IMR-90 (cell line): ENCODE results near the gene ALKBH5. TPM values are rescaled to one million over a fixed set of nuclear protein-coding genes. Genes with fewer than 3 reads are reported as not detected.

Source experiments
- ATAC-seq: fragments of 200-7000 bp; cut with Tn5 transposase; 2 replicates; pipeline ENCODE4 v1.9.1; 2020; ENCODE audit warnings: low read depth, mild to moderate bottlenecking, moderate library complexity
- BruUV-seq: library from RNA; stranded (reverse); fragments of 400-500 nt; replicated peaks from 2 replicates; lab custom pipeline; 2021; lab: Mats Ljungman, UMichigan
- CTCF ChIA-PET: fragments of 300-600 bp; formaldehyde crosslinking; extraction: SDS; loops from one replicate; lab custom pipeline; 2021; ENCODE audit warnings: antibody characterized with exemption; lab: Yijun Ruan, JAX
- POLR2A ChIA-PET: fragments of 300-600 bp; sonication (Branson Sonifier 250); formaldehyde crosslinking; loops from one replicate; lab custom pipeline; 2022; ENCODE audit warnings: antibody characterized with exemption; ENCODE audit not compliant: unreplicated experiment; lab: Charles Lee
- DNase-seq: peaks from one replicate; pipeline ENCODE4 v3.0.0; 2013
- H2AFZ ChIP-seq: replicated peaks from 2 replicates; pipeline ENCODE3; 2013; ENCODE audit warnings: low read length, mild to moderate bottlenecking; ENCODE audit not compliant: poor library complexity
- H2AK5ac ChIP-seq: 2 replicates; pipeline ENCODE4 v1.6.1; 2013; ENCODE audit warnings: low read depth, low read length, inconsistent platforms
- H2AK9ac ChIP-seq: replicated peaks from 2 replicates; pipeline ENCODE3; 2013; ENCODE audit warnings: mild to moderate bottlenecking, low read depth, low read length, moderate library complexity; ENCODE audit not compliant: poor library complexity
- H2BK120ac ChIP-seq: 2 replicates; pipeline ENCODE4 v1.6.1; 2013; ENCODE audit warnings: low read depth, low read length, inconsistent platforms
- H2BK15ac ChIP-seq: 3 replicates; pipeline ENCODE4 v1.6.1; 2013; ENCODE audit warnings: low read depth, low read length, inconsistent platforms
- H2BK20ac ChIP-seq: 2 replicates; pipeline ENCODE4 v1.6.1; 2013; ENCODE audit warnings: low read depth, mild to moderate bottlenecking, inconsistent platforms, low read length, moderate library complexity
- H2BK5ac ChIP-seq: 2 replicates; pipeline ENCODE4 v1.6.1; 2013; ENCODE audit warnings: mild to moderate bottlenecking, low read depth, low read length, inconsistent platforms; ENCODE audit not compliant: poor library complexity, severe bottlenecking
- H3K14ac ChIP-seq: replicated peaks from 2 replicates; pipeline ENCODE4 v1.6.1; 2013; ENCODE audit warnings: low read depth, low read length, inconsistent platforms
- H3K18ac ChIP-seq: 2 replicates; pipeline ENCODE4 v1.6.1; 2013; ENCODE audit warnings: low read depth, low read length, control low read depth
- H3K23ac ChIP-seq: 2 replicates; pipeline ENCODE4 v1.6.1; 2013; ENCODE audit warnings: low read depth, low read length, inconsistent platforms
- H3K27ac ChIP-seq: 2 replicates; pipeline ENCODE4 v1.5.1; 2013; ENCODE audit warnings: mild to moderate bottlenecking, control low read depth, low read length; ENCODE audit not compliant: insufficient read depth
- H3K27me3 ChIP-seq: 2 replicates; pipeline ENCODE4 v1.6.1; 2013; ENCODE audit warnings: low read length; ENCODE audit not compliant: control insufficient read depth, insufficient read depth
- H3K36me3 ChIP-seq: 2 replicates; pipeline ENCODE4 v1.6.1; 2013; ENCODE audit warnings: low read length, mixed read lengths; ENCODE audit not compliant: control insufficient read depth, insufficient read depth
- H3K4ac ChIP-seq: 2 replicates; pipeline ENCODE4 v1.6.1; 2013; ENCODE audit warnings: low read depth, low read length, inconsistent platforms
- H3K4me1 ChIP-seq: 2 replicates; pipeline ENCODE4 v1.6.1; 2013; ENCODE audit warnings: low read length, mixed read lengths; ENCODE audit not compliant: control insufficient read depth, insufficient read depth
- H3K4me2 ChIP-seq: 2 replicates; pipeline ENCODE4 v1.6.1; 2013; ENCODE audit warnings: low read depth, mild to moderate bottlenecking, control low read depth, low read length, moderate library complexity
- H3K4me3 ChIP-seq: 2 replicates; pipeline ENCODE4 v1.5.1; 2013; ENCODE audit warnings: low read depth, mild to moderate bottlenecking, control low read depth, low read length, moderate library complexity; ENCODE audit not compliant: insufficient read depth
- H3K56ac ChIP-seq: 2 replicates; pipeline ENCODE4 v1.6.1; 2013; ENCODE audit warnings: low read length, inconsistent platforms; ENCODE audit not compliant: insufficient read depth; ENCODE audit errors: extremely low read depth
- H3K79me1 ChIP-seq, 2 experiments: 2 replicates each; pipeline ENCODE4 v1.6.1; 2013; ENCODE audit warnings: low read length in 2 of 2, inconsistent platforms in 1 of 2, low read depth in 1 of 2
- H3K9ac ChIP-seq: 2 replicates; pipeline ENCODE4 v1.6.1; 2013; ENCODE audit warnings: low read depth, low read length, control low read depth
- H3K9me1 ChIP-seq: 2 replicates; pipeline ENCODE4 v1.6.1; 2013; ENCODE audit warnings: low read length, inconsistent platforms; ENCODE audit not compliant: insufficient read depth
- H3K9me3 ChIP-seq: 2 replicates; pipeline ENCODE4 v1.6.1; 2013; ENCODE audit warnings: low read length; ENCODE audit not compliant: control insufficient read depth, insufficient read depth
- H4K20me1 ChIP-seq: 2 replicates; pipeline ENCODE4 v1.6.1; 2013; ENCODE audit warnings: low read length, inconsistent platforms; ENCODE audit not compliant: insufficient read depth
- H4K5ac ChIP-seq: 2 replicates; pipeline ENCODE4 v1.6.1; 2013; ENCODE audit warnings: mild to moderate bottlenecking, low read depth, low read length, control low read depth
- H4K8ac ChIP-seq, 2 experiments: 2 replicates each; pipeline ENCODE4 v1.6.1; 2013; ENCODE audit warnings: low read depth in 2 of 2, low read length in 2 of 2, control low read depth in 1 of 2, inconsistent platforms in 1 of 2
- H4K91ac ChIP-seq: 2 replicates; pipeline ENCODE4 v1.6.1; 2013; ENCODE audit warnings: low read depth, low read length, inconsistent platforms; ENCODE audit not compliant: insufficient read depth
- CHD1 ChIP-seq: IDR thresholded peaks from 2 replicates; pipeline ENCODE4 v1.6.1; 2012; ENCODE audit warnings: low read depth, low read length, improper control_type of control experiment
- MAFK ChIP-seq: IDR thresholded peaks from 2 replicates; pipeline ENCODE4 v1.6.1; 2012; ENCODE audit warnings: low read depth, low read length, improper control_type of control experiment
- MAZ ChIP-seq: IDR thresholded peaks from 2 replicates; pipeline ENCODE4 v1.6.1; 2012; ENCODE audit warnings: low read depth, mild to moderate bottlenecking, low read length, improper control_type of control experiment, moderate library complexity, borderline replicate concordance
- MXI1 ChIP-seq: IDR thresholded peaks from 2 replicates; pipeline ENCODE4 v1.6.1; 2012; ENCODE audit warnings: low read depth, mild to moderate bottlenecking, low read length, moderate library complexity, borderline replicate concordance
- NFE2L2 ChIP-seq: fragments of 150-350 bp; IDR thresholded peaks from 2 replicates; pipeline ENCODE4 v1.6.1; 2016; ENCODE audit warnings: low read depth, mild to moderate bottlenecking, low read length
- RFX5 ChIP-seq: IDR thresholded peaks from 2 replicates; pipeline ENCODE4 v1.8.0; 2012; ENCODE audit warnings: low read depth, mild to moderate bottlenecking, low read length, moderate library complexity
- SMC3 ChIP-seq: fragments of 150-350 bp; IDR thresholded peaks from 2 replicates; pipeline ENCODE4 v1.6.1; 2016; ENCODE audit warnings: low read depth, mild to moderate bottlenecking, antibody characterized with exemption, low read length, moderate library complexity
- WGBS, 2 experiments: methylation state at CpG; one replicate each; pipeline versions ENCODE4 v1.1.5 to v1.1.7; 2013; ENCODE audit warnings: missing lambda C conversion rate in 2 of 2; ENCODE audit not compliant: insufficient read length in 1 of 2; ENCODE audit errors: extremely low coverage in 2 of 2; 5-methylcytosine and 5-hydroxymethylcytosine counted together
- dilution Hi-C: fragments of 300-500 bp; cut with HindIII; formaldehyde crosslinking; loops from one replicate; pipeline ENCODE4 v1.14.3; 2018; ENCODE audit warnings: low sequenced_read_pairs; ENCODE audit not compliant: unreplicated experiment
- in situ Hi-C: fragments of 300-500 bp; cut with MboI; formaldehyde crosslinking; loops from 3 replicates; pipeline ENCODE4 v1.14.3; 2019; ENCODE audit warnings: low sequenced_read_pairs, inconsistent platforms, mixed read lengths
- intact Hi-C: fragments of 100-400 bp; cut with micrococcal nuclease; formaldehyde crosslinking; loops from 2 replicates; pipeline ENCODE4 v1.10.0; 2022
- polyA plus RNA-seq, 3 experiments: library from polyadenylated mRNA; depleted of rRNA; stranded (reverse); fragments of >200 nt; gene quantifications; 2 replicates each; pipeline ENCODE4 v1.2.3, GENCODE V29; 2012; ENCODE audit warnings: low replicate concordance in 1 of 3
- total RNA-seq: library from RNA; depleted of rRNA; stranded (reverse); fragments of >200 nt; gene quantifications from 2 replicates; pipeline ENCODE4 v1.2.3, GENCODE V29; 2012

ALKBH5 gene
- total and polyA plus RNA-seq, 2 of the 4 experiments (the other 2 are of a cell fraction) = 57.6 to 79.6 TPM

GRCh38 chr17:18224387-18225120, 40.9 kb downstream of the ALKBH5 start:
- TF ChIP-seq CHD1 (no peak), MAZ (no peak), RFX5 (no peak), MXI1 (no peak), SMC3 (no peak), MAFK (no peak), NFE2L2 (no peak)
- peak overlapping the region; percentile 97 for H2AK9ac ChIP-seq
- intact Hi-C loops (loop anchor here (2.0 kb wide), 1 partner anchor 34 kb away; the partner anchor contains the start of gene FLII), in situ Hi-C loops (no loop called here), dilution Hi-C loops (no loop called here)
- peak overlapping the region; percentile 71 for H3K27ac ChIP-seq
- no peaks in the 10 kb centered on the region for H3K36me3 ChIP-seq
- H2BK15ac ChIP-seq = peak overlapping the region; percentile 63; the same call in 1 of the 3 replicates
- peak overlapping the region; percentile 83; the same call in 1 of the 2 replicates for H2AK5ac ChIP-seq
- H3K56ac ChIP-seq = no peak overlapping the region
- no peaks in the 10 kb centered on the region for H3K27me3 ChIP-seq
- peak overlapping the region; percentile 92 for H4K5ac ChIP-seq
- peak overlapping the region; percentile 90 for H3K14ac ChIP-seq
- H2BK120ac ChIP-seq = peak overlapping the region; percentile 82; the same call in 1 of the 2 replicates
- peak overlapping the region; percentile 66; the same call in 1 of the 2 replicates for H3K18ac ChIP-seq
- H3K23ac ChIP-seq = peak overlapping the region; percentile 82
- peak overlapping the region; percentile 96 for H2AFZ ChIP-seq
- H3K4ac ChIP-seq = peak overlapping the region; percentile 87
- peak overlapping the region; percentile 37; the same call in 1 of the 2 replicates for H3K4me3 ChIP-seq
- POLR2A ChIA-PET = interaction anchor here (1.3 kb wide), 1 partner anchor 41 kb away, joined by 3 read pairs; the partner anchor contains the start of gene ALKBH5
- CTCF ChIA-PET = interaction anchor here (0.6 kb wide), 1 partner anchor 100 kb away, joined by 3 read pairs; no protein-coding TSS in a partner anchor
- WGBS, 2 experiments = 38% methylated on average over 5 of the region's 23 CpGs; no CpG with 5 or more reads in 1 of the 2 experiments
- H4K8ac ChIP-seq = peak overlapping the region; percentile 95 to 98
- H3K9me3 ChIP-seq = no peaks in the 10 kb centered on the region
- H3K4me2 ChIP-seq = peak overlapping the region; percentile 95
- no TSS peak for BruUV-seq
- ATAC-seq (peak; percentile 5), DNase-seq (peak; percentile 29)
- peaks cover 16 to 41% of the 10 kb centered on the region in 2 experiments for H3K79me1 ChIP-seq
- H3K9me1 ChIP-seq = peaks cover 25% of the 10 kb centered on the region
- peak overlapping the region; percentile 46; the same call in 1 of the 2 replicates for H2BK20ac ChIP-seq
- H4K91ac ChIP-seq = peak overlapping the region; percentile 77
- peak overlapping the region; percentile 52 for H2BK5ac ChIP-seq
- H4K20me1 ChIP-seq = peaks cover 29% of the 10 kb centered on the region
- H3K9ac ChIP-seq = peak overlapping the region; percentile 66; the same call in 1 of the 2 replicates
- peaks cover 23% of the 10 kb centered on the region for H3K4me1 ChIP-seq
